Nasal cavity respiratory epithelium epithelial cell of viscerocranial mucosa (primary cell): ENCODE measurements around the gene CD300H. TPM values are rescaled to one million over a fixed set of nuclear protein-coding genes. Genes with fewer than 3 reads are reported as not detected.

Experiments
- total RNA-seq: library from RNA; depleted of rRNA; stranded (reverse); fragments of >200 nt; gene quantifications from 2 replicates; pipeline ENCODE4 v1.2.3, GENCODE V29; 2014

The CD300H gene
- total RNA-seq, result not detected in 2 replicates

DNA sequence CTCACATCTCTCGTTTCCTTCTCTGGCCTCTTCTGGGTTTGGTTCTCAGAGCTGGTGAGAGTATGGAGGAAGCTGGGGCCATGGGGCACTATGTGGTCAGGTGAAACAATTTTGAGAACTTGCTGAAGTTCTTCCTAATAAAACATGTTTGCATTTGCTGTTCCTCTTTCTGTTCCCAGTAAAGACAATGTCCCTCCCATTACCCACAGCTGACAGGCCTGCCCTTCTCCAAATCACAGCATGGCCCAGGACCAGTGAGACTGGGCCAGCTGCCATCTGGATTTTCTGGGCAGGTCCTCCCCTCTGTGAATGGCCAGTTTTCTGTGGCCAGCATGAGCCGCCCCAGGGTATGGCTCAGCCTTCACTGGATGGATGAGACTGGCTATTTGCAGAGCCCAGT lies at the start of gene CD300H:
CD300H (minus strand) TSS at position 113 of the 400 bp plus-strand sequence.

DNA sequence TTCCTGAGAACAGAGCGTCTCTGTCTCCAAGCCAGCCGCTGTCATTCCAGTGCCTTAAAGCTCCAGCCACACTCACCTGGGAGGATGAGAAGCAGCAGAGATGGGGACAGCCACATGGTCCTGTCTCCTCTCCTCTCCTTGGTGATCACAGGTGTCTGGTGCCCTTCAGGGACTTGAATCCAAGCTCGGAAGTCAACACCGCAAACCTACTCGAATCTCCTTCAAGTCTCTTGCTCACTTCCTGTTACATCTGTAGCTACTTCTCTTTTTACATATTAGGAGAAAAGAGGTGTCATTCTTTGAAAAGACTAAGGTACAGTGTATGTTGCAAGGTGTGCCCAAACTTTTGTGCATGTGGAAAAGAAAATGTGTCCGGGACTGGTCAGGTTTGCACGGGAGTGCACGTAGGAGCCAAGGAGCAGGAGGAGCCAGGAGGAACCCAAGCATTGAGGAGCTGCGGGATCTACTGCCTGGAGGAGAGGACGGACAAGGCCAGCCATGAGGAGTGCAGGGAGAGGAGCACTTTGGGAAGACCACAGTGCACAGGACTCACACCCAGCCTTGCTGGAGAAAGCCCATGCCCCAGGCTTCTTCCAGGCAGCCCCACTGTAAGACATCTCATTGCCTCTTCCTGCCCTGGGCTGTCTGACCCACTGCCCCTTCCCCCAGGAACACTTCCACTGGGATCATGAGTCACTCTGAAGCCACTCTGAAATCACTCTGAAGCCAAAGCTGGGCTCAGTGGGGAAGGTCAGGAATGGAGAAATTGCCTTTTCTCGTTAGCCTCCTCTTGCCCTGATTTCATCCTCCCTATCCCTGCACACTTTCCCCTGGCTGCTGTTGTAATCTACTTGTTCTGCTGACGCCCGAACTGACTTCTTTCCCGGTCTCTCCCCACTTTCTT lies 25.0 kb upstream of the CD300H start, which contains the start of gene CD300LD:
CD300LD (minus strand) TSS at position 197 of the 904 bp plus-strand sequence; CDS start at position 116, 81 bp downstream.

GRCh38 chr17:74545843-74546230 lies 21.5 kb downstream of the CD300H start, which contains the start of gene CD300C:
TSS of gene CD300C (minus strand) at chr17:74546115. CDS start at chr17:74545782, 333 bp downstream.

DNA sequence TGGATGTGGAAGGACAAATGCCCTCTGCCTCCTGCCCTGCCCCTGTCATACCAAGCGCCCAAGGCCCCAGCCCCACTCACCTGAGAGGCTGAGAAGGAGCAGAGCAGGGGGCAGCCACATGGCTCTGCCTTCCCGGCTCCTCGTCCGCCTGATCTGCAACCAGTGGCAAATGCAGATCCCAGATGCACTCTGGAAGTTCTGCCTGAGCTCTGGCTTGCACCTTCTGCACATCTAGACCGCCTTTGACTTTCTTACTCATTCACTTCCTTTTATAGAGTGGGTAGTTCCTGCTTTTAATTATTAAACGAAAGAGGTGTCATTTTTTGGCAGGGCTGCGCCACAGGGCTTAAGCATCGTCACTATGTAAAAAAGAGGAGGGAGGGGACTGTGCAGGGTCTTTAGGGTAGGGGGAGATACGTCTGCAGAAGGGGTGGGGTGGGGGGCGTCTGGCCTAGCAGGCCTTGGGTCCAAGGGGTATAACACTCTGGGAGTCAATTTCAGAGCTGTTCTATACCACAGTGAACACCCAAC lies 36.0 kb downstream of the CD300H start, which contains the start of gene CD300LB:
CD300LB (minus strand) TSS at position 245 of the 531 bp plus-strand sequence; CDS start at position 120, 125 bp downstream.

Other genes with a start within 250 kb of the CD300H start
- 0.07 TPM in 1 of 2 replicates, not detected in the other for gene KIF19, start 241.3 kb downstream of the CD300H start, total RNA-seq
- not detected in 2 replicates for gene BTBD17, start 205.6 kb downstream of the CD300H start, total RNA-seq
- gene GPR142, start 200.0 kb downstream of the CD300H start, total RNA-seq, result not detected in 2 replicates
- 7.2 and 80.2 TPM in 2 replicates for gene GPRC5C, start 135.4 kb downstream of the CD300H start, total RNA-seq
- 0.07 TPM in 1 of 2 replicates, not detected in the other for gene CD300A, start 100.9 kb downstream of the CD300H start, total RNA-seq
- gene CD300LB, start 36.0 kb downstream of the CD300H start, total RNA-seq, result not detected in 2 replicates
- gene CD300C, start 21.4 kb downstream of the CD300H start, total RNA-seq, result not detected in 2 replicates
- gene CD300LD, start 24.8 kb upstream of the CD300H start, total RNA-seq, result not detected in 2 replicates
- not detected in 2 replicates for gene CD300E, start 56.2 kb upstream of the CD300H start, total RNA-seq
- not detected in 2 replicates for gene CD300LF, start 145.4 kb upstream of the CD300H start, total RNA-seq
- gene RAB37, start 169.7 kb upstream of the CD300H start, total RNA-seq, result 0.28 TPM in 1 of 2 replicates, not detected in the other
- gene NHERF1, start 181.1 kb upstream of the CD300H start, total RNA-seq, result 34.5 and 208 TPM in 2 replicates
- gene NAT9, start 208.8 kb upstream of the CD300H start, total RNA-seq, result 30.1 and 33.3 TPM in 2 replicates